ENCODE data around the gene MLH3.

MLH3 gene

DNA sequence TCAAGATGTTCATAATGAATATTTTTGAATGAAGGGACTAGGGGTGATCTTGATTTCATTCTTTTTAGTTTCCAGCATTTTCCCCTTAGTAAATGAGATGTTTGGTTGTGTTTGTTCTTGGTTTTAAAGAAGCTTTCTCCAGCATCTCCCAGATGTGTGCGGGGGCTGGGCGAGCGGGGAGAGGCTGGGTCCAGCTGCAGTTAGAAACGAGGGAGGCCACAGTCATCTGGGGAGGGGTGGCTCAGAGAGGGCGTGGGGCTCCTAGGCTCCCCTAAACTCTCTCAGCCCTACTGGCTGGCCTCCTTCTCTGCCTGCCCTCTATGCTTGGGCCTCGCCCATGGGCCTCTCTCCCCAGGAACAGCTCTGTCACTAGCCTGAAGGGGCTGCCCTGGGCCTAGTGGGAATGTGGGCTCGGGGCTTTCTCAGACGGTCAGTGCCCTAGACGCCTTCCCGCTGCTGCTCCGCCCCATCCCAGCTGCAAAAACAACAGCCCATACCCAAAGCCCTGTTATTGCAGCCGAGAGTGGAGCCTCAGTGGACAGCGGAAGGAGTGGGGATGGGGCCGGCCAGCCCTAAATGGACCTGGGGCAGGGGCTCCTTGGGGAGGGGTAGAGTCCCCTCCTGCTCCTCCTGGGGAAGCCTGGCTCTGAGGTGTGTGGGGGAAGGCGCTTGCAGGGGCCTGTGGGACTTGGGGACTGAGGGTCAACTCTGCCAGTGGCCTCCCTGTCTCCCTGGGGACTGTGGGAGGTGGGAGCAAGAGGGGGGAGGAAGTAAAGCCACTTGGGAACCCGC lies 66.8 kb downstream of the MLH3 start:
- no peak overlapping the region for H3K4me2 ChIP-seq (ENCODE audit: low read depth, low read length, poor library complexity, severe bottlenecking)

DNA sequence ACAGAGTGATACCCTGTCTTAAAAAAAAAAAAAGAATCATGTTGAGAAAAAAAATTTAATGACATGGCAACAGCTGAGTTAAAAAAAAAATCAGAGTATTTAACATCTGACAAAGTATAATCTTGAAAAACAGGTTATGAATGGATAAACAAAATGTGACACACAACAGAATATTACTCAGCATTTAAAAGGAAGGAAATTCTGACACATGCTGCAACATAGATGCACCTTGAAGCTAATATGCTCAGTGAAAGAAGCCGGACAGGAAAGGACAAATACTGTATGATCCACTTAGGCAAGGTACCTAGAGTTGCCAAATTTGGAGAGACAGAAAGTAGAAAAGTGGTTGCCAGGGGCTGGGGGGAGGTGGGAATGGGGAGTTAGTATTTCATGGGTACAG lies 67.9 kb downstream of the MLH3 start:
- Histone ChIP-seq H3K4me2 (ENCODE audit: low read depth, low read length, poor library complexity, severe bottlenecking) (no peak overlapping the region), H4K20me1 (ENCODE audit: insufficient read depth, low read length, poor library complexity, severe bottlenecking) (no peaks in the 10 kb centered on the region)

More for the DNA sequence above, 66.8 kb downstream of the MLH3 start:
- Histone ChIP-seq H4K20me1 (ENCODE audit: insufficient read depth, low read length, poor library complexity, severe bottlenecking) (no peaks in the 10 kb centered on the region), H3K27me3 (ENCODE audit: insufficient read depth, low read length, poor library complexity, severe bottlenecking) (no peaks in the 10 kb centered on the region), H3K9me2 (replicated peaks; ENCODE audit: low read depth, low read length) (no peaks in the 10 kb centered on the region), H3K9ac (ENCODE audit: low read depth, low read length, poor library complexity, severe bottlenecking) (no peak overlapping the region), H3K79me2 (ENCODE audit: insufficient read depth, low read length) (no peaks in the 10 kb centered on the region), H2AFZ (ENCODE audit: low read length) (no peak overlapping the region), H3K4me3 (ENCODE audit: low read length, poor library complexity, severe bottlenecking) (no peak overlapping the region), H3K36me3 (ENCODE audit: insufficient read depth, low read length) (no peaks in the 10 kb centered on the region), H3K4me1 (ENCODE audit: insufficient read depth, low read length, poor library complexity, severe bottlenecking) (no peaks in the 10 kb centered on the region), H3F3A (ENCODE audit: low read depth) (no peaks in the 10 kb centered on the region), H3K9me3 (ENCODE audit: insufficient read depth, low read depth, low read length) (no peaks in the 10 kb centered on the region)
- no peak for TF ChIP-seq EZH2phosphoT487 (IDR thresholded peaks at IDR 0.05; ENCODE audit: borderline replicate concordance)
- TF ChIP-seq, protein P1, sequence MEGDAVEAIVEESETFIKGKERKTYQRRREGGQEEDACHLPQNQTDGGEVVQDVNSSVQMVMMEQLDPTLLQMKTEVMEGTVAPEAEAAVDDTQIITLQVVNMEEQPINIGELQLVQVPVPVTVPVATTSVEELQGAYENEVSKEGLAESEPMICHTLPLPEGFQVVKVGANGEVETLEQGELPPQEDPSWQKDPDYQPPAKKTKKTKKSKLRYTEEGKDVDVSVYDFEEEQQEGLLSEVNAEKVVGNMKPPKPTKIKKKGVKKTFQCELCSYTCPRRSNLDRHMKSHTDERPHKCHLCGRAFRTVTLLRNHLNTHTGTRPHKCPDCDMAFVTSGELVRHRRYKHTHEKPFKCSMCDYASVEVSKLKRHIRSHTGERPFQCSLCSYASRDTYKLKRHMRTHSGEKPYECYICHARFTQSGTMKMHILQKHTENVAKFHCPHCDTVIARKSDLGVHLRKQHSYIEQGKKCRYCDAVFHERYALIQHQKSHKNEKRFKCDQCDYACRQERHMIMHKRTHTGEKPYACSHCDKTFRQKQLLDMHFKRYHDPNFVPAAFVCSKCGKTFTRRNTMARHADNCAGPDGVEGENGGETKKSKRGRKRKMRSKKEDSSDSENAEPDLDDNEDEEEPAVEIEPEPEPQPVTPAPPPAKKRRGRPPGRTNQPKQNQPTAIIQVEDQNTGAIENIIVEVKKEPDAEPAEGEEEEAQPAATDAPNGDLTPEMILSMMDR (conservative IDR thresholded peaks at IDR 0.05; ENCODE audit: low read length), result no peak

DNA sequence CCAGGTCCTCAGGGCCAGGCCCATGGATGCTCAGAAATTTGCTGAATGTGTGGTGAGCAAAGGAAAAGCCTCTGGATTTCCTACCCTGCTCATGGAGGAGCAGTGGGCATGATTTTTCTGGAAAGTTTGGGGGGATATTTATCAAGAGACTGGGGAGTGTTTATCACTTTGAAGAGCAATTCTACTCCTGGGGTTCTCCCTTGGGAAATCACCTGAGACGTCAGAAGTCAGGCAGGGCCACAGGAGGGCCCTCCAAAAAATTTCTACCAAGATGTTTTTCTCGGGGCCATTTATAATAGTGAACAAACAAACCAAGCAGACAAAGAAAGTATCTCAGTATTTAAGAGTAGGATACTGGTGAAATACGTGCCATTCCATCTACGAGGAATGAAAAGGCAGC lies 68.6 kb downstream of the MLH3 start:
- H3K9ac ChIP-seq (ENCODE audit: low read depth, low read length, poor library complexity, severe bottlenecking), result no peak overlapping the region
- H3K9me2 ChIP-seq (replicated peaks; ENCODE audit: low read depth, low read length), result no peaks in the 10 kb centered on the region
- TF ChIP-seq, protein P1 (conservative IDR thresholded peaks at IDR 0.05; ENCODE audit: low read length), result no peak
- no peak overlapping the region for H3K4me3 ChIP-seq (ENCODE audit: low read length, poor library complexity, severe bottlenecking)
- no peaks in the 10 kb centered on the region for H3K36me3 ChIP-seq (ENCODE audit: insufficient read depth, low read length)
- no peaks in the 10 kb centered on the region for H3K4me1 ChIP-seq (ENCODE audit: insufficient read depth, low read length, poor library complexity, severe bottlenecking)
- H3F3A ChIP-seq (ENCODE audit: low read depth), result no peaks in the 10 kb centered on the region
- no peaks in the 10 kb centered on the region for H3K9me3 ChIP-seq (ENCODE audit: insufficient read depth, low read depth, low read length)
- no peaks in the 10 kb centered on the region for H3K79me2 ChIP-seq (ENCODE audit: insufficient read depth, low read length)
- H4K20me1 ChIP-seq (ENCODE audit: insufficient read depth, low read length, poor library complexity, severe bottlenecking), result no peaks in the 10 kb centered on the region
- H3K27me3 ChIP-seq (ENCODE audit: insufficient read depth, low read length, poor library complexity, severe bottlenecking), result no peaks in the 10 kb centered on the region
- H2AFZ ChIP-seq (ENCODE audit: low read length), result no peak overlapping the region
- H3K4me2 ChIP-seq (ENCODE audit: low read depth, low read length, poor library complexity, severe bottlenecking), result no peak overlapping the region

More for the DNA sequence above, 67.9 kb downstream of the MLH3 start:
- no peak overlapping the region for H3K4me3 ChIP-seq (ENCODE audit: low read length, poor library complexity, severe bottlenecking)
- no peaks in the 10 kb centered on the region for H3K79me2 ChIP-seq (ENCODE audit: insufficient read depth, low read length)
- H3K36me3 ChIP-seq (ENCODE audit: insufficient read depth, low read length), result no peaks in the 10 kb centered on the region
- no peak overlapping the region for H2AFZ ChIP-seq (ENCODE audit: low read length)
- no peak for TF ChIP-seq EZH2phosphoT487 (IDR thresholded peaks at IDR 0.05; ENCODE audit: borderline replicate concordance)
- TF ChIP-seq, protein P1 (conservative IDR thresholded peaks at IDR 0.05; ENCODE audit: low read length), result no peak
- H3K9me2 ChIP-seq (replicated peaks; ENCODE audit: low read depth, low read length), result no peaks in the 10 kb centered on the region
- H3K4me1 ChIP-seq (ENCODE audit: insufficient read depth, low read length, poor library complexity, severe bottlenecking), result no peaks in the 10 kb centered on the region
- H3K9ac ChIP-seq (ENCODE audit: low read depth, low read length, poor library complexity, severe bottlenecking), result no peak overlapping the region
- H3K9me3 ChIP-seq (ENCODE audit: insufficient read depth, low read depth, low read length), result no peaks in the 10 kb centered on the region
- no peaks in the 10 kb centered on the region for H3K27me3 ChIP-seq (ENCODE audit: insufficient read depth, low read length, poor library complexity, severe bottlenecking)
- H3F3A ChIP-seq (ENCODE audit: low read depth), result no peaks in the 10 kb centered on the region

Data from Loucy (cell line).